Liver (tissue), 3 donors: ENCODE measurements around the gene OSTM1.

Experiments
- ATF3 ChIP-seq: IDR thresholded peaks from 2 replicates; pipeline ENCODE4 v1.6.1; 2016; ENCODE audit warnings: antibody characterized with exemption
- CTCF ChIP-seq: fragments of 150-350 bp; IDR thresholded peaks from 2 replicates; pipeline ENCODE4 v1.5.1; 2017; ENCODE audit warnings: improper control_type of control experiment, low read depth, low read length; ENCODE audit not compliant: missing input control
- GABPA ChIP-seq, 2 donors: IDR thresholded peaks in 1 of 2; conservative IDR thresholded peaks in 1 of 2; 2 replicates each; pipeline ENCODE4 v1.6.1; 2016; ENCODE audit warnings: antibody characterized with exemption in 2 of 2, mild to moderate bottlenecking in 1 of 2, moderate library complexity in 1 of 2
- JUND ChIP-seq, 2 donors: IDR thresholded peaks; 2 replicates each; pipeline ENCODE4 v1.6.1; 2016; ENCODE audit warnings: antibody characterized with exemption in 2 of 2
- MAX ChIP-seq: IDR thresholded peaks from 2 replicates; pipeline ENCODE4 v1.6.1; 2016; ENCODE audit warnings: antibody characterized with exemption
- REST ChIP-seq: IDR thresholded peaks from 2 replicates; pipeline ENCODE4 v1.6.1; 2016; ENCODE audit warnings: antibody characterized with exemption, mild to moderate bottlenecking
- TAF1 ChIP-seq: conservative IDR thresholded peaks from 2 replicates; pipeline ENCODE4 v1.6.1; 2016; ENCODE audit warnings: antibody characterized with exemption, mild to moderate bottlenecking
- ZBTB33 ChIP-seq: IDR thresholded peaks from 2 replicates; pipeline ENCODE4 v1.6.1; 2016; ENCODE audit warnings: antibody characterized with exemption
- donor health status: healthy.
- donor health status: healthy.

- no peak for TF ChIP-seq CTCF
- no peak for TF ChIP-seq MAX
- no peak for TF ChIP-seq TAF1
- TF ChIP-seq REST = no peak
- TF ChIP-seq ATF3 = no peak
- no peak for TF ChIP-seq JUND (IDR thresholded peaks at IDR 0.05)
- TF ChIP-seq ZBTB33 = no peak
- no peak for TF ChIP-seq GABPA (IDR thresholded peaks at IDR 0.05 in 1 of 2, conservative IDR thresholded peaks at IDR 0.05 in 1 of 2)
Measured at GRCh38 chr6:108106261-108106660, 31.7 kb upstream of the OSTM1 start.
